ENCODE data around the gene RARG. TPM values are rescaled to one million over a fixed set of nuclear protein-coding genes. Genes with fewer than 3 reads are reported as not detected.
A peak's percentile ranks its signal among the peaks of the same experiment; 100 is the strongest.

RARG gene
- total RNA-seq, result 29.8 TPM

DNA sequence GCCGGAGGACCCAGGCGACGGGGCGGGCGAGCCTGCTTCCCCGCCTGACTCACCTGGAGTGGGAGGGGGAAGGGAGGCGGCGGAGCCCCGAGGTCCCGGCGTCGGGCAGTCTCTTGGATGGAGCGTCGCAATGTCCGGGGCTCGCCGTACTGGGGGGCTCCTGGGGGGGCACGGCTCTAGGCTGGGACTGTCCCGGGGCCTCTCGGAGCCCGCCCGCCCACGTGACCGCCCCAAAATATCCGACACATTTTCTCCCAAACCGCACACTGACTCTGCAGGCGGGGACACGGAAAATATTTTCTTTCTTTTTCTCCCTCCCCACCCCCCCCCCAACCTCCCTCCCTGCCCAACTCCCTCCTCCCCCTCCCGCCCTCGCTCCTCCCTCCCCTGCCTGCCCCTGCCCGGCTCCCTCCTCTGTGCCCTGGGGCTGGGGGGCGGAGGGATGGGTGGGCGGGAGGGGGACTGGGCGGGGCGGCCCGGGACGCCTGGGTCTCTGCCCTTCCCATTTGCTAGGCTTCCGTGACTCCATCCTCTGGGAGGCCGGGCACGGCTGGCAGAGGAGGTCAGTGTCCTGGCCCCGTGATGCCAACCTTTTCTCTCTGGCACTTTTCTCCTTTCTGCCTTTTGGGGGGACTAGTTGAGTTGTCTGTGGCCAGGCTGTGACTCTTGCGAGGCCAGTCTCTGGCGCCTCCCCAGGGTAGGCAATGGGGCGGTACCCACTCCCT lies at the start of gene RARG:
TSS of gene RARG (minus strand) at position 289 of the 725 bp plus-strand sequence. CDS start 4,664 bp downstream, outside the sequence.
- H3K36me3 ChIP-seq, result peaks cover 7 to 9% of the 10 kb centered on the region in 2 donors
- intact Hi-C loops (cut with DNase I), result loop anchor here (1.0 to 5.0 kb wide), 3 partner anchors 11 to 65 kb away; partner anchors contain the start of genes MYG1 and PFDN5
- TF ChIP-seq, protein P1, sequence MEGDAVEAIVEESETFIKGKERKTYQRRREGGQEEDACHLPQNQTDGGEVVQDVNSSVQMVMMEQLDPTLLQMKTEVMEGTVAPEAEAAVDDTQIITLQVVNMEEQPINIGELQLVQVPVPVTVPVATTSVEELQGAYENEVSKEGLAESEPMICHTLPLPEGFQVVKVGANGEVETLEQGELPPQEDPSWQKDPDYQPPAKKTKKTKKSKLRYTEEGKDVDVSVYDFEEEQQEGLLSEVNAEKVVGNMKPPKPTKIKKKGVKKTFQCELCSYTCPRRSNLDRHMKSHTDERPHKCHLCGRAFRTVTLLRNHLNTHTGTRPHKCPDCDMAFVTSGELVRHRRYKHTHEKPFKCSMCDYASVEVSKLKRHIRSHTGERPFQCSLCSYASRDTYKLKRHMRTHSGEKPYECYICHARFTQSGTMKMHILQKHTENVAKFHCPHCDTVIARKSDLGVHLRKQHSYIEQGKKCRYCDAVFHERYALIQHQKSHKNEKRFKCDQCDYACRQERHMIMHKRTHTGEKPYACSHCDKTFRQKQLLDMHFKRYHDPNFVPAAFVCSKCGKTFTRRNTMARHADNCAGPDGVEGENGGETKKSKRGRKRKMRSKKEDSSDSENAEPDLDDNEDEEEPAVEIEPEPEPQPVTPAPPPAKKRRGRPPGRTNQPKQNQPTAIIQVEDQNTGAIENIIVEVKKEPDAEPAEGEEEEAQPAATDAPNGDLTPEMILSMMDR (IDR thresholded peaks at IDR 0.05), result no peak
- H3K27me3 ChIP-seq, result no peaks in the 10 kb centered on the region
- peak within 1 kb of the TSS; percentile 58 to 70 for H3K4me3 ChIP-seq
- no peaks in the 10 kb centered on the region for H3K9me3 ChIP-seq
- peaks cover 5 to 33% of the 10 kb centered on the region in 2 donors for H3K4me1 ChIP-seq
- H3K27ac ChIP-seq, result peak within 1 kb of the TSS; percentile 87 to 88
- peak; percentile 39 to 87 for DNase-seq (ENCODE audit: low spot score in 2 of 2)

DNA sequence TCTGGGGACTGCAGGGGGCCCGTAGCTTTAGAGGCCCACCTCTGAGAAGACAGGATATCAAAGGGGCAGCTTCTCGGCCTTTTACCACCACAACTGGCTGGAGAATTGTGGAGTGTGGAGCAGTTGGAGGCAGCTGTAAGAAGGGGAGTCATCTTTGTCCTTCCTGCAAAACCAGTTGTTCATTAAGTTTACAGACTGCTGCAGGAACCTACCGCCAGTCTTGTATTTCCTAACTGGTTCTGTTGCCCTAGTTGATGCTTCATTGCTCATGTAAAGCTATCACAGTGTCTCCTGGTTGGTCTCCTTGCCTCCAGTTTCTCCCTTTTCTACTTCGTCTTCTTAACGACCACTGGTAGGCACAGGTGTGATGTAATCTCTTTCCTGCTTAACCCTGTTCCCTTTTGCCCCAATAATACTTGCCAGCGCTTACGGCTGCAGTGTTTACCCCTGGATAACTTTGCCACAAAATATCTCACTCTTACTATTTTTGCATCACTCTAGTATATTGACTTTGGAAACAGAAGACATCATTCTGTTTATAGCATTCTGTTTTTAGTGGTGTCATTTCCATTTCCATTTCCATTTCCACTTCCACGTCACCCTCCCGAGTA lies 48.0 kb upstream of the RARG start:
- DNase-seq (ENCODE audit: low spot score in 2 of 2), result no peak
- Histone ChIP-seq H3K9me3 (no peaks in the 10 kb centered on the region), H3K4me3 (no peak overlapping the region)

DNA sequence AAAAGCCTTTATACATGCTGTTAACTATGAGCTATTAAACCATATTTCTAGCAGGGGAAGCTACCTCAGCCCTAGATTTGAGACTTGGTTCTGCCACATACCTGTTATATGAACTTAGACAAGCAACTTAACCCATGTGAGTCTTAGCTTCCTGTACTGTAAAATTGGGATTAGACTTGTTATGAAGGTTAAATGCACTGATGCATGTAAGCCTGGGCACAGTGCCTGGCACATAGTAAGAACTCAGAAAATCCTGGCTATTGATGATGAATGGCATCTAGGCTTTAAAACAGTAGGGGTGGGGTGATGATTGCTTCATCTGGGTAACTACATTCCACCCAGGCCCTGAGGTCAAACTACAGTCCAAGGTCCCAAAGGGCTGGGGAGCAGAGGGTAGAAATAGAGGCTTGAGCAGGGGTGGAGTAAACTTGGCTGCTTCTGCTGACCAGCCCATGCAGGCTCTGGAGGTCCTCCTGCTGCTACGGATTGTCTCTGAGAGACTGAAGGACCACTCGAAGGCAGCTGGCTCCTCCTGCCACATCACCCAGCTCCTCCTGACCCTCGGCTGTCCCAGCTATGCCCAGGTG lies 47.4 kb upstream of the RARG start:
- Histone ChIP-seq H3K27me3 (no peaks in the 10 kb centered on the region), H3K27ac (no peak overlapping the region), H3K4me1 (no peaks in the 10 kb centered on the region), H3K9me3 (no peaks in the 10 kb centered on the region), H3K36me3 (no peaks in the 10 kb centered on the region), H3K4me3 (no peak overlapping the region)
- TF ChIP-seq, protein P1 (IDR thresholded peaks at IDR 0.05), result no peak
- intact Hi-C loops (cut with DNase I), result no loop called here
- DNase-seq (ENCODE audit: low spot score in 2 of 2), result no peak

More for the DNA sequence above, 48.0 kb upstream of the RARG start:
- Histone ChIP-seq H3K27ac (no peak overlapping the region), H3K27me3 (no peaks in the 10 kb centered on the region), H3K4me1 (no peaks in the 10 kb centered on the region), H3K36me3 (no peaks in the 10 kb centered on the region)
- intact Hi-C loops (cut with DNase I), result no loop called here
- TF ChIP-seq, protein P1 (IDR thresholded peaks at IDR 0.05), result no peak

DNA sequence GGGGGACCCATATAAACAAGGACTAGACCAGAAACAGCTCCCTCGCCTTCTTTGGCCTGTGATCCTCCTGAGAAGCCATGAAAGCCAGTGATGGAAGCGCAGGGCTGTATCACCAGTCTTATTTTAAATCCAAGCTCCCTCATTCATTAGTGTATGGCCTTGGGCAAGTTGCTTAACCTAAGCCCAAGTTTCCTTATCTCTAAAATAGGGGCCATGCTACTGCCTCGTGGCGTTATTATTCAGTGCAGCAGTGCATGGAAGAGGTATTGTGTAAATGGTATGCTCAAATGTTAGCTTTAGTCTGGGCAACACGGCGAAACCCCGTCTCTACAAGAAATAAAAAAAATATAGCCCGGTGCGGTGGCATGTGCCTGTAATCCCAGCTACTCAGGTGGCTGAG lies 46.0 kb upstream of the RARG start:
- intact Hi-C loops (cut with DNase I), result no loop called here
- TF ChIP-seq, protein P1 (IDR thresholded peaks at IDR 0.05), result no peak
- H3K9me3 ChIP-seq, result no peaks in the 10 kb centered on the region
- H3K36me3 ChIP-seq, result no peaks in the 10 kb centered on the region
- no peak for DNase-seq (ENCODE audit: low spot score in 2 of 2)
- no peaks in the 10 kb centered on the region for H3K4me1 ChIP-seq
- no peak overlapping the region for H3K4me3 ChIP-seq
- H3K27ac ChIP-seq, result no peak overlapping the region
- no peaks in the 10 kb centered on the region for H3K27me3 ChIP-seq

DNA sequence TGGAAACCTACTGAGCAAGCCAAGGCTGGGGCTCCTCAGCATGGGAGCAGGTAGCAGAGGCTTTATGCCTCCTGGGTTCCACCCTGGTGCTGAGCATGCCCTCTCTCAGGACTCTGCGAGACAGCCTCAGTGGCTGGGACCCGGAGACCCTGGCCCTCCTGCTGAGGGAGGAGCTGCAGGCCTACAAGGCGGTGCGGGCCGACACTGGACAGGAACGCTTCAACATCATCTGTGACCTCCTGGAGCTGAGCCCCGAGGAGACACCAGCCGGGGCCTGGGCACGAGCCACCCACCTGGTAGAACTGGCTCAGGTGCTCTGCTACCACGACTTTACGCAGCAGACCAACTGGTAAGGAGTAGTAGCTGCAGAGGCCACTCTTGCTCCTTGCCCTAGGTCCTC lies 44.5 kb upstream of the RARG start:
- TF ChIP-seq, protein P1 (IDR thresholded peaks at IDR 0.05), result no peak
- H3K4me3 ChIP-seq, result no peak overlapping the region
- intact Hi-C loops (cut with DNase I), result no loop called here

More for the DNA sequence above, 44.5 kb upstream of the RARG start:
- no peaks in the 10 kb centered on the region for H3K36me3 ChIP-seq
- no peaks in the 10 kb centered on the region for H3K4me1 ChIP-seq
- H3K27ac ChIP-seq, result no peak overlapping the region
- no peaks in the 10 kb centered on the region for H3K27me3 ChIP-seq
- H3K9me3 ChIP-seq, result no peaks in the 10 kb centered on the region
- DNase-seq (ENCODE audit: low spot score in 2 of 2), result no peak

Measured in ascending aorta (tissue), 2 donors.